ENCODE data around the gene ESRRG. TPM values are rescaled to one million over a fixed set of nuclear protein-coding genes. Genes with fewer than 3 reads are reported as not detected.

The ESRRG gene
- total RNA-seq, 4 donors from 2014 or later = 0.76 to 7.0 (median 5.2) TPM

GRCh38 chr1:216518844-216519627 is 204.2 kb downstream of the ESRRG start:
- no peak for DNase-seq (ENCODE audit: low spot score in 2 of 2)
- intact Hi-C loops (cut with DNase I; ENCODE audit: low total_unique reads) = no loop called here

GRCh38 chr1:216502528-216503162 is 220.6 kb downstream of the ESRRG start:
- intact Hi-C loops (cut with DNase I; ENCODE audit: low total_unique reads) = no loop called here
- no peak for TF ChIP-seq POLR2A (IDR thresholded peaks at IDR 0.05)
- WGBS, 2 donors = 46 to 47% methylated on average over 7 of the region's 7 CpGs
- no peak overlapping the region for H3K4me3 ChIP-seq (ENCODE audit: low read depth, poor library complexity, severe bottlenecking)
- DNase-seq (ENCODE audit: low spot score in 2 of 2) = no peak

More at GRCh38 chr1:216518844-216519627, 204.2 kb downstream of the ESRRG start:
- TF ChIP-seq POLR2A (IDR thresholded peaks at IDR 0.05) (no peak), CTCF (IDR thresholded peaks at IDR 0.05) (no peak)
- WGBS, 2 donors = 56 to 76% methylated on average over 8 of the region's 8 CpGs
- H3K4me3 ChIP-seq (ENCODE audit: low read depth, poor library complexity, severe bottlenecking) = no peak overlapping the region

GRCh38 chr1:216500273-216500967 is 222.8 kb downstream of the ESRRG start:
- intact Hi-C loops (cut with DNase I; ENCODE audit: low total_unique reads) = no loop called here
- WGBS, 2 donors = 56 to 59% methylated on average over 3 of the region's 3 CpGs
- TF ChIP-seq CTCF (IDR thresholded peaks at IDR 0.05) (no peak), POLR2A (IDR thresholded peaks at IDR 0.05) (no peak)
- no peak for DNase-seq (ENCODE audit: low spot score in 2 of 2)
- H3K4me3 ChIP-seq (ENCODE audit: low read depth, poor library complexity, severe bottlenecking) = no peak overlapping the region

GRCh38 chr1:216499581-216500272 is 223.5 kb downstream of the ESRRG start:
- TF ChIP-seq POLR2A (IDR thresholded peaks at IDR 0.05) = no peak
- no peak for TF ChIP-seq CTCF (IDR thresholded peaks at IDR 0.05)
- WGBS, 2 donors = 76 to 80% methylated on average over 8 of the region's 8 CpGs
- intact Hi-C loops (cut with DNase I; ENCODE audit: low total_unique reads) = no loop called here
- no peak for DNase-seq (ENCODE audit: low spot score in 2 of 2)
- H3K4me3 ChIP-seq (ENCODE audit: low read depth, poor library complexity, severe bottlenecking) = no peak overlapping the region

- H3K4me3 ChIP-seq (ENCODE audit: low read depth, poor library complexity, severe bottlenecking) = no peak overlapping the region
- no peak for DNase-seq (ENCODE audit: low spot score in 2 of 2)
- TF ChIP-seq POLR2A (IDR thresholded peaks at IDR 0.05) = no peak
- TF ChIP-seq CTCF (IDR thresholded peaks at IDR 0.05) = no peak
- WGBS, 2 donors = 79 to 80% methylated on average over 2 of the region's 2 CpGs
- intact Hi-C loops (cut with DNase I; ENCODE audit: low total_unique reads) = no loop called here
Measured at GRCh38 chr1:216498277-216498676, 225.0 kb downstream of the ESRRG start.

All from lower leg skin (tissue), 4 donors.